AG04449 (cell line): ENCODE results near the gene KCTD4.

Experiments
- CTCF ChIA-PET: fragments of 350-600 bp; formaldehyde crosslinking; extraction: SDS; loops from one replicate; lab custom pipeline; 2021; ENCODE audit warnings: antibody characterized with exemption; lab: Yijun Ruan, JAX
- POLR2A ChIA-PET: fragments of 400-600, 350-600 bp; formaldehyde crosslinking; extraction: SDS; loops from one replicate; lab custom pipeline; 2020; ENCODE audit warnings: antibody characterized with exemption, inconsistent platforms; lab: Yijun Ruan, JAX
- DNase-seq: peaks from one replicate; pipeline ENCODE4 v3.0.0-alpha.2; 2010; ENCODE audit warnings: low read depth, low spot score
- H3K4me3 ChIP-seq: 2 replicates; pipeline ENCODE4 v1.5.1; 2011; ENCODE audit warnings: low read depth, mild to moderate bottlenecking, control low read depth, low read length
- TF ChIP-seq, protein P1 (sequence below): IDR thresholded peaks from one replicate; pipeline ENCODE4 v1.5.1; 2011; ENCODE audit warnings: mild to moderate bottlenecking, moderate library complexity, low read length, control low read depth, inconsistent platforms; ENCODE audit not compliant: insufficient read depth; ENCODE audit errors: missing control alignments

The KCTD4 gene

GRCh38 chr13:45208132-45208531, 7.3 kb upstream of the KCTD4 start:
- H3K4me3 ChIP-seq: no peak overlapping the region
- ChIA-PET POLR2A (no interaction called here), CTCF (interaction anchor here (1.2 to 1.9 kb wide), 2 partner anchors 8 to 72 kb away, joined by 3 to 6 read pairs; no protein-coding TSS in a partner anchor)
- no peak for DNase-seq
- TF ChIP-seq, protein P1, sequence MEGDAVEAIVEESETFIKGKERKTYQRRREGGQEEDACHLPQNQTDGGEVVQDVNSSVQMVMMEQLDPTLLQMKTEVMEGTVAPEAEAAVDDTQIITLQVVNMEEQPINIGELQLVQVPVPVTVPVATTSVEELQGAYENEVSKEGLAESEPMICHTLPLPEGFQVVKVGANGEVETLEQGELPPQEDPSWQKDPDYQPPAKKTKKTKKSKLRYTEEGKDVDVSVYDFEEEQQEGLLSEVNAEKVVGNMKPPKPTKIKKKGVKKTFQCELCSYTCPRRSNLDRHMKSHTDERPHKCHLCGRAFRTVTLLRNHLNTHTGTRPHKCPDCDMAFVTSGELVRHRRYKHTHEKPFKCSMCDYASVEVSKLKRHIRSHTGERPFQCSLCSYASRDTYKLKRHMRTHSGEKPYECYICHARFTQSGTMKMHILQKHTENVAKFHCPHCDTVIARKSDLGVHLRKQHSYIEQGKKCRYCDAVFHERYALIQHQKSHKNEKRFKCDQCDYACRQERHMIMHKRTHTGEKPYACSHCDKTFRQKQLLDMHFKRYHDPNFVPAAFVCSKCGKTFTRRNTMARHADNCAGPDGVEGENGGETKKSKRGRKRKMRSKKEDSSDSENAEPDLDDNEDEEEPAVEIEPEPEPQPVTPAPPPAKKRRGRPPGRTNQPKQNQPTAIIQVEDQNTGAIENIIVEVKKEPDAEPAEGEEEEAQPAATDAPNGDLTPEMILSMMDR: no peak

DNA sequence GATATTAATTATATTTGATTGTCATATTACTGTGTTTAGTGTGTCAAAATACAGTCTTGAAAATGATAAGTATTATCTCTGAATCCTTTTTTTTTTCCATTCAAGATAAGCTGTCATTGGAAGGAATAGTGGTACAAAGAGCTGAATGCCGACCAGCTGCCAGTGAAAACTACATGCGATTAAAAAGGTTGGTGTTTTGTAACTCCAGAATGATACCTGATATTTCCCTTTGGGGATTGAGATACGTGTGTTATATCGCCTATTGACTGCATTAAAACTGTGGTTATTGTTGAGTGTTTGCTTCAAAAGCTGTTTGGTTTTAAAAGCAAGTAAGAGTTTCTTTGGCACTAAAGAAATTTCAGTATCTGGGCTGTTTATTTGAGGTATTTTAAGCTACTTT, 6.5 kb upstream of the KCTD4 start:
- TF ChIP-seq, protein P1: no peak
- ChIA-PET POLR2A (interaction anchor here (1.0 to 1.2 kb wide), 4 partner anchors 9 to 122 kb away, joined by 3 read pairs; no protein-coding TSS in a partner anchor), CTCF (interaction anchor here (1.2 to 1.9 kb wide), 6 partner anchors 9 to 160 kb away, joined by 3 to 6 read pairs (median 4); no protein-coding TSS in a partner anchor)
- H3K4me3 ChIP-seq: no peak overlapping the region
- no peak for DNase-seq

DNA sequence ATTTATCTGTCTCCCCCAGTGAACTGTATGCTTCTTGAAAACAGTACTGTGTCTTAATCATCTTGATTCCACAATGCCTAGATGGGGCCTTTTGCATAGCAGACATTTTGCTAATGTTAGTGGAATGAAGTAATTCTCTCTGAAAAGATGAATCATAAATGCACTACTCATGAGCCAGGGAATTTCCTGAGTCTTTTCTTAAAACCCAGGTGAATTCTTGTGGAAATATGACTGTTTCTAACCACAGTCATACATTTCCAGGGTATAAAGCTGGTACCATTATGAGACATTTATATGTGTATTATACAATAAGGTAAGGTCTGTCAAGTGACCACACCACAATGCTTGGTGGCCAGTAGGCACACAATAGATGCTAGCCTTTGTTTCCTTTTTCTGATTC, 5.5 kb upstream of the KCTD4 start:
- POLR2A ChIA-PET: interaction anchor here (0.7 to 1.2 kb wide), 5 partner anchors 10 to 123 kb away, joined by 3 to 4 read pairs (median 3); no protein-coding TSS in a partner anchor
- CTCF ChIA-PET: interaction anchor here (1.2 to 1.9 kb wide), 5 partner anchors 13 to 159 kb away, joined by 3 to 6 read pairs (median 5); no protein-coding TSS in a partner anchor
- TF ChIP-seq, protein P1: no peak
- peak; percentile 82 for DNase-seq
- no peak overlapping the region for H3K4me3 ChIP-seq

DNA sequence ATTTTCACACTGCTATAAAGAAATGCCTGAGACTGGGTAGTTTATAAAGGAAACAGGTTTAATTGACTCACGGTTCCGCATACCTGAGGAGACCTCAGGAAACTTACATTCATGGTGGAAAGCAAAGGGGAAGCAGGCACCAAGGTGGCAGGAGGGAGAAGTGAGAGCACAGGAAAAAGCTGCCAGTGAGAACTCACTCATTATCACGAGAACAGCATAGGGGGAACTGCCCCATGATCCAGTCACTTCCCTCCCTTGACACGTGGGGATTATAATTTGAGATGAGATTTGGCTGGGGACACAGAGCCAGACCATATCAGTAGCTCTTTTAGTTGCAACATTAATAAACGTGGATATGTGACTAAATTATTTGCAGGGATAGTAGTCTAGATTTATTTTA, 4.3 kb upstream of the KCTD4 start:
- TF ChIP-seq, protein P1: no peak
- DNase-seq: no peak
- CTCF ChIA-PET: interaction anchor here (1.2 to 1.8 kb wide), 2 partner anchors 11 to 85 kb away, joined by 4 read pairs; partner anchors contain the start of gene GTF2F2
- H3K4me3 ChIP-seq: no peak overlapping the region
- POLR2A ChIA-PET: no interaction called here

- ChIA-PET CTCF (interaction anchor here (1.5 to 2.4 kb wide), 2 partner anchors 18 to 82 kb away, joined by 4 to 8 read pairs; no protein-coding TSS in a partner anchor), POLR2A (no interaction called here)
- no peak for DNase-seq
- H3K4me3 ChIP-seq: no peak overlapping the region
- TF ChIP-seq, protein P1: no peak
Observed at GRCh38 chr13:45199711-45200110, 1.1 kb downstream of the KCTD4 start.

DNA sequence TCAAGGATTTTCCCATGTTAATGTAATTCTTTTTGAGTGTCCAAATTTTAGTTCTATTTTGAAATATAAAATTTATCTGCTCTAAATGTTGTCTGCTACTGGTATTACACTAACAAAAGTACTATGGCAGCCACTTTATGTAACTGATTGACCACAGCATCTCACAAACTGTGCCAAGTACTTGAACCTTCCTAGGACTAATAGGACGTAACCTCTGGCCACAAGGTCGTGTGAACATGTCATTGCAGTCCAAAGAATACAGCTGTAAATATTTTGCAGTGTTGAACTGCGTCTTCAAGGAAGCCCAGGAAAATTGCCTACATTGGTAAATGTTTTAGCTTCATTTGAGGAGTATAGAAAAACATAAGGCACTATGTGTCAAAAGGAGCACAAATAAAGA, 1.9 kb downstream of the KCTD4 start:
- ChIA-PET POLR2A (no interaction called here), CTCF (interaction anchor here (1.5 to 2.4 kb wide), 2 partner anchors 17 to 82 kb away, joined by 4 to 8 read pairs; no protein-coding TSS in a partner anchor)
- no peak for DNase-seq
- no peak overlapping the region for H3K4me3 ChIP-seq
- TF ChIP-seq, protein P1: no peak
